ENCODE results near the gene CCNG2. TPM values are rescaled to one million over a fixed set of nuclear protein-coding genes. Genes with fewer than 3 reads are reported as not detected.
A peak's percentile ranks its signal among the peaks of the same experiment; 100 is the strongest.
"Not testable (repeated sequence)": the region's sequence is repeated elsewhere in the genome, so short reads cannot be mapped to it uniquely, and the experiment has no call there.

CCNG2 gene
- total and polyA plus RNA-seq, 4 experiments from 2014 or later, result 17.0 to 22.9 (median 20.2) TPM

DNA sequence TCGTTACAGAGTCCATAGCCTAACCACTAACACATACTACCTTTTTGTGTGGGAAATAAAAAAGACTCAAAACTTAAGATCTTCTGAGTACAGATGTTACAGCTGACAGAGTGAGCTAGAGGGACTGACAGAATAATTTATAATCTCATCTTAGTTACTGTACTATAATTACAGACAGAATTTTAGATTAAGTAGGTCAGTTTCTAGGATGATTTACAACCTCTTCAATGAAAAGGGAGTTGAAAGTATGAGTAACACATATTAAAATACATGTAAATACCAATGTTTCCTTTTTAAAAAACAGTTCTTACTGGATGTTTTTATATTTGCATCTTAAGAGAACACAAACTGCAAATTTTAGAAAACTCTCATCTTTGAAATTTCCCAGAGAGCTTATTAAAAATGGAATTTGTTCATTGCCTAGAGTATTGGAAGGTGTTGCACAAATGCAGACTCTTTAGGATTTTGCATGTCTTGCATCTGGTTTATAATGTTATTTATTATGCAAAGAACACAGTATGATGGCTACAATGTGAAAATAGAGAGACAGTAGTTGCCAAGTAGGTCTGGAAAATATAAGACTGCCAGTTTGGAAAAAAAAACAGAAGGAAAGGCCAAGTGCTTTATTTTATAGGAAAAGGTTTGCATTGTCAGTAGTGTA lies 24.2 kb upstream of the CCNG2 start:
- H3K36me3 Mint-ChIP-seq, result no peaks in the 10 kb centered on the region
- no peak for DNase-seq
- Histone ChIP-seq H3K36me3 (ENCODE audit: insufficient read depth, low read length) (no peaks in the 10 kb centered on the region), H3K27ac (ENCODE audit: low read depth, low read length) (no peak overlapping the region), H3K4me3 (ENCODE audit: low read length in 2 of 2) (no peak overlapping the region), H3K9me3 (ENCODE audit: control insufficient read depth in 1 of 2, low read length in 2 of 2) (no peaks in the 10 kb centered on the region), H3K27me3 (ENCODE audit: insufficient read depth, low read length) (no peaks in the 10 kb centered on the region), H3K4me1 (ENCODE audit: insufficient read depth, low read length) (peaks cover 6% of the 10 kb centered on the region)
- CTCF ChIA-PET (ENCODE audit: partially characterized antibody), result interaction anchor here (1.1 to 6.1 kb wide), 3 partner anchors 34 to 100 kb away, joined by 3 to 27 read pairs (median 3); no protein-coding TSS in a partner anchor
- POLR2A ChIA-PET (ENCODE audit: partially characterized antibody), result no interaction called here
- no peak overlapping the region for H3K4me3 Mint-ChIP-seq
- peak overlapping the region in 1 of 7 donors; percentile 22 for H3K27ac Mint-ChIP-seq
- H3K9me3 Mint-ChIP-seq, result peaks cover 0 to 8% (median 0%) of the 10 kb centered on the region in 8 donors
- intact Hi-C loops (cut with micrococcal nuclease), result no loop called here
- H3K4me1 Mint-ChIP-seq, result peaks cover 0 to 6% (median 1%) of the 10 kb centered on the region in 4 donors
- peaks cover 3 to 12% of the 10 kb centered on the region in 2 donors for H3K27me3 Mint-ChIP-seq

DNA sequence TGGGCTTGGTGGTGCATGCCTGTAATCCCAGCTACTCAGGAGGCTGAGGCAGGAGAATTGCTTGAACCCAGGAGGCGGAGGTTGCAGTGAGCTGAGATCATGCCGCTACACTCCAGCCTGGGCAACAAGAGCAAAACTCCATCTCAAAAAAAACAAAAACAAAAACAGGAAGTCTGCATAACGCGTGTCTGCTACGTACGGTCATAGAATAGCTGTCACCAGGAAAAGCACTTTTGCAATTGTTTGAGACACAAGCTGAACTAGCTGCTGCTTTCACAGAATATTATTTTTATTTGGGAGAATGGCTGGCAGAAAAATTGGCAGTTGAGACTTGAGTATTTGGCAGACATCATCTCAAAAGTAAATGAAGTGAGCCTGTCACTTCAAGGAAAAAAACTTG lies 19.6 kb upstream of the CCNG2 start:
- H3K9me3 Mint-ChIP-seq; H3K36me3 Mint-ChIP-seq; H3K27me3 ChIP-seq (ENCODE audit: insufficient read depth, low read length); H3K36me3 ChIP-seq (ENCODE audit: insufficient read depth, low read length); H3K4me3 ChIP-seq (ENCODE audit: low read length in 2 of 2); H3K4me1 ChIP-seq (ENCODE audit: insufficient read depth, low read length); H3K4me1 Mint-ChIP-seq; H3K27ac ChIP-seq (ENCODE audit: low read depth, low read length); intact Hi-C loops (cut with micrococcal nuclease); H3K27me3 Mint-ChIP-seq; H3K9me3 ChIP-seq (ENCODE audit: control insufficient read depth in 1 of 2, low read length in 2 of 2): not testable (repeated sequence)
- POLR2A ChIA-PET (ENCODE audit: partially characterized antibody), result interaction anchor here (1.4 kb wide), 1 partner anchor 10 kb away, joined by 3 read pairs; no protein-coding TSS in a partner anchor
- H3K4me3 Mint-ChIP-seq, result peak overlapping the region in 2 of 8 donors; percentile 43 to 44
- DNase-seq, result peak in 3 of 5 donors; percentile 11 to 25 (median 22)
- CTCF ChIA-PET (ENCODE audit: partially characterized antibody), result interaction anchor here (1.1 to 1.2 kb wide), 2 partner anchors 18 to 66 kb away, joined by 3 to 4 read pairs; no protein-coding TSS in a partner anchor
- H3K27ac Mint-ChIP-seq, result peak overlapping the region in 2 of 7 donors; percentile 19 to 59

DNA sequence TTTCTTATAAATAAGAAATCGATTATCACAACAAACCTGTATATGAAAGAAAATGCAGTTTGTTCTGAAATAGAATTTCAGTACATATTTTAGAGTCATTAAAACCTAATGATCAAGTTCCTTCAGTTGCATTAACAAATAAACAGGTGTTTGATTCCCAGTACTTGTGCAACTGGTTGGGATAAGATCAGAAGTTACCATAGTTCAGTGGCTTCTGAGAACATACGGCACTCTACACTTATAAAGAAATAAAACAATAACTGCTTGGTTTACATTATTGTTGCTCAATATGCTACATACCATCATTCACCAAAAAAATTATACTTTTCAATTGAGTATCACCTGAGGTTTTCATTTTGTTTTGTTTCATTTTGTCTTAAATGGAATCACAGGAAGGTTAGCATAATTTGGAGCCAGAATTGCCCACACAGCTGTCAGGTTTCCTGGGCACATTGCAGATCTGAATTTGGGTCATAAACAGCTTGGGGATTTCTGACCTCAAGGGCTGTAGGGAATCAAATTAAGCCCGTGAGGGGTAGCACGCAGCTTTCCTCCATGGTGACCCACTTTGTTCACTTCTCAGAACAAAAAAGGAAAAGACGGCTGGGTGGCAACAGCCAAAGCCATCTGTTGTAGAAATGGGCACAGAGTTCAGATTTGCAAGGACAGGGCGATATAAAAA lies 14.9 kb upstream of the CCNG2 start:
- Histone ChIP-seq H3K27me3 (ENCODE audit: insufficient read depth, low read length) (no peaks in the 10 kb centered on the region), H3K27ac (ENCODE audit: low read depth, low read length) (no peak overlapping the region), H3K36me3 (ENCODE audit: insufficient read depth, low read length) (no peaks in the 10 kb centered on the region), H3K9me3 (ENCODE audit: control insufficient read depth in 1 of 2, low read length in 2 of 2) (no peaks in the 10 kb centered on the region), H3K4me1 (ENCODE audit: insufficient read depth, low read length) (peaks cover 17% of the 10 kb centered on the region), H3K4me3 (ENCODE audit: low read length in 2 of 2) (no peak overlapping the region)
- no peaks in the 10 kb centered on the region for H3K27me3 Mint-ChIP-seq
- ChIA-PET CTCF (ENCODE audit: partially characterized antibody) (no interaction called here), POLR2A (ENCODE audit: partially characterized antibody) (interaction anchor here (1.4 kb wide), 1 partner anchor 65 kb away, joined by 3 read pairs; no protein-coding TSS in a partner anchor)
- H3K4me1 Mint-ChIP-seq, result peaks cover 15 to 34% (median 16%) of the 10 kb centered on the region in 4 donors
- intact Hi-C loops (cut with micrococcal nuclease), result no loop called here
- no peaks in the 10 kb centered on the region for H3K9me3 Mint-ChIP-seq
- peak in 3 of 5 donors; percentile 40 to 55 (median 50) for DNase-seq
- H3K4me3 Mint-ChIP-seq, result peak overlapping the region in 4 of 8 donors; percentile 33 to 83 (median 54)
- peak overlapping the region in 4 of 7 donors; percentile 84 to 90 (median 85) for H3K27ac Mint-ChIP-seq
- no peaks in the 10 kb centered on the region for H3K36me3 Mint-ChIP-seq

DNA sequence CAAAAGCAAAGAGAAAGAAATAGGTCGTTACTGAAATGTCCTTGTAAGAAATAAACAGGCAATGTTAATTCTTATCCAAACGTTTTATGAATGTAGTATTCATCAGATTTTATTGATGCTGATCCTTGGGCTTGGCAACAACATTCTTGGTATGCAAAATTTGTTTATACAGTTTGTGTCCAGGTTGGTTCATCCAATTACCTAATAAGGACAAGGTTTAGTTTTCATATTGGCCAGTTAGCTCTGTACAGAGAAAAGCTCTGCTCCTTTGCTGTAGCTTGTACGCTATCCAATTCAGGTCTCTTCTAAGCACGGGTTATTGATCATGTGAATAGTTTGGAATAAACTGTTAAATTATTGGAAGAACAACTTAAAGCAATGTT lies 14.4 kb upstream of the CCNG2 start:
- POLR2A ChIA-PET (ENCODE audit: partially characterized antibody), result interaction anchor here (1.4 kb wide), 1 partner anchor 66 kb away, joined by 3 read pairs; no protein-coding TSS in a partner anchor
- H3K27ac Mint-ChIP-seq, result peak overlapping the region in 4 of 7 donors; percentile 84 to 90 (median 85)
- no peaks in the 10 kb centered on the region for H3K9me3 Mint-ChIP-seq

DNA sequence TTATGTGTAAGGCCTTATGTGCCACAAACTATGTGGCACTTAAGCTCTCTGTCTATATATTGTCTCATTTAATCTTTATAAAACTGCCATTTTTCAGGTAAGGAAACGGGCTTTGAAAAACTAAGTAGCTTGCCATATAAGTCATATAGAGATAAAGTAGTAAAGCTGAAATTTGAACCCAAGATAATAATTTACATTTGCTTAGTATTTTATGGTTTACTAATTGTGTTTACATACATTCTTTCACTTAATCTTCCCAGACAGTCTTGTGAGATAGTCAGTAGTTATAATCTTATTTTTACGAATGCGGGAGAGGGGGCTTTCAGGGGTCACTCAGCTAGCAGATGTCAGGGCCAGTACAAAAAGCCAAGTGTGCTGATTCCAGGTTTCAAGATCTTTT lies 13.9 kb upstream of the CCNG2 start:
- Mint-ChIP-seq H3K4me1 (peaks cover 15 to 38% (median 16%) of the 10 kb centered on the region in 4 donors), H3K27ac (peak overlapping the region in 4 of 7 donors; percentile 37 to 90 (median 62)), H3K36me3 (no peaks in the 10 kb centered on the region), H3K4me3 (peak overlapping the region in 1 of 8 donors; percentile 43), H3K27me3 (no peaks in the 10 kb centered on the region), H3K9me3 (no peaks in the 10 kb centered on the region)
- ChIA-PET CTCF (ENCODE audit: partially characterized antibody) (interaction anchor here (0.9 to 3.5 kb wide), 3 partner anchors 17 to 61 kb away, joined by 4 to 11 read pairs (median 5); no protein-coding TSS in a partner anchor), POLR2A (ENCODE audit: partially characterized antibody) (interaction anchor here (1.1 to 1.4 kb wide), 2 partner anchors 14 to 66 kb away, joined by 3 to 5 read pairs; partner anchors contain the start of gene CCNG2)
- intact Hi-C loops (cut with micrococcal nuclease), result no loop called here
- no peaks in the 10 kb centered on the region for H3K27me3 ChIP-seq (ENCODE audit: insufficient read depth, low read length)
- H3K4me1 ChIP-seq (ENCODE audit: insufficient read depth, low read length), result peaks cover 19% of the 10 kb centered on the region
- H3K36me3 ChIP-seq (ENCODE audit: insufficient read depth, low read length), result no peaks in the 10 kb centered on the region
- H3K27ac ChIP-seq (ENCODE audit: low read depth, low read length), result no peak overlapping the region
- no peak overlapping the region for H3K4me3 ChIP-seq (ENCODE audit: low read length in 2 of 2)
- DNase-seq, result no peak
- no peaks in the 10 kb centered on the region for H3K9me3 ChIP-seq (ENCODE audit: control insufficient read depth in 1 of 2, low read length in 2 of 2)

More for the DNA sequence above, 14.4 kb upstream of the CCNG2 start:
- Histone ChIP-seq H3K9me3 (ENCODE audit: control insufficient read depth in 1 of 2, low read length in 2 of 2) (no peaks in the 10 kb centered on the region), H3K27me3 (ENCODE audit: insufficient read depth, low read length) (no peaks in the 10 kb centered on the region), H3K4me3 (ENCODE audit: low read length in 2 of 2) (no peak overlapping the region), H3K27ac (ENCODE audit: low read depth, low read length) (no peak overlapping the region), H3K36me3 (ENCODE audit: insufficient read depth, low read length) (no peaks in the 10 kb centered on the region), H3K4me1 (ENCODE audit: insufficient read depth, low read length) (peaks cover 19% of the 10 kb centered on the region)
- no peak for DNase-seq
- H3K4me1 Mint-ChIP-seq, result peaks cover 15 to 38% (median 16%) of the 10 kb centered on the region in 4 donors
- intact Hi-C loops (cut with micrococcal nuclease), result no loop called here
- peak overlapping the region in 4 of 8 donors; percentile 33 to 83 (median 54) for H3K4me3 Mint-ChIP-seq
- CTCF ChIA-PET (ENCODE audit: partially characterized antibody), result interaction anchor here (0.9 to 3.5 kb wide), 2 partner anchors 47 to 61 kb away, joined by 5 to 11 read pairs; no protein-coding TSS in a partner anchor
- no peaks in the 10 kb centered on the region for H3K27me3 Mint-ChIP-seq
- no peaks in the 10 kb centered on the region for H3K36me3 Mint-ChIP-seq

DNA sequence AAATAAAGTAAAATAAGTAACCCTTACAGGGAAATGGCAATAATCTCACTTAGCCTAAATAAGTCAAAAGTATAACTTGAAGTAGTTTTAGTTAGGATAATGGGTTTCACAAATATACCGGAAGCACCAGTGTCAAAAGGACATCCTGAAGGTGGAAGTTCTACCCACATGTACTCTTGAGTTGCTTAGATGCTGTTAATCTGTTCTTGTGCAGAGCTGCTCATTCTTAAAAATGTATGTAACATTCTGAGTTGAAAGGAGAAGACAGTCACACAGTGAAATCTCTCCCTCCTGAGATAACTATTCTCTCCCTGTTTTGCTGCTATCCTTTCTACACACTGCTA lies 11.2 kb upstream of the CCNG2 start:
- peak overlapping the region in 6 of 8 donors; percentile 15 to 61 (median 49) for H3K4me3 Mint-ChIP-seq
- H3K27ac ChIP-seq (ENCODE audit: low read depth, low read length), result no peak overlapping the region

More for the DNA sequence above, 11.2 kb upstream of the CCNG2 start:
- peak in 1 of 5 donors; percentile 17 for DNase-seq
- H3K36me3 Mint-ChIP-seq, result no peaks in the 10 kb centered on the region
- CTCF ChIA-PET (ENCODE audit: partially characterized antibody), result interaction anchor here (1.2 to 3.5 kb wide), 3 partner anchors 9 to 52 kb away, joined by 3 to 11 read pairs (median 4); no protein-coding TSS in a partner anchor
- POLR2A ChIA-PET (ENCODE audit: partially characterized antibody), result no interaction called here
- peak overlapping the region in 5 of 7 donors; percentile 4 to 77 (median 59) for H3K27ac Mint-ChIP-seq
- Histone ChIP-seq H3K36me3 (ENCODE audit: insufficient read depth, low read length) (no peaks in the 10 kb centered on the region), H3K4me3 (ENCODE audit: low read length in 2 of 2) (no peak overlapping the region), H3K9me3 (ENCODE audit: control insufficient read depth in 1 of 2, low read length in 2 of 2) (no peaks in the 10 kb centered on the region), H3K4me1 (ENCODE audit: insufficient read depth, low read length) (peaks cover 19% of the 10 kb centered on the region), H3K27me3 (ENCODE audit: insufficient read depth, low read length) (no peaks in the 10 kb centered on the region)
- H3K9me3 Mint-ChIP-seq, result no peaks in the 10 kb centered on the region
- H3K4me1 Mint-ChIP-seq, result peaks cover 15 to 38% (median 16%) of the 10 kb centered on the region in 4 donors
- intact Hi-C loops (cut with micrococcal nuclease), result no loop called here
- no peaks in the 10 kb centered on the region for H3K27me3 Mint-ChIP-seq
